Cardiac muscle cell (in vitro differentiated cells and primary cell): ENCODE data around the gene RBBP8NL. TPM values are rescaled to one million over a fixed set of nuclear protein-coding genes. Genes with fewer than 3 reads are reported as not detected.

Experiments used
- DNase-seq, 2 donors: peaks; one replicate each; pipeline versions ENCODE4 v3.0.0 to v3.0.0-alpha.2; 2010 to 2017; ENCODE audit warnings: low read depth in 1 of 2, low spot score in 1 of 2
- H3K27ac ChIP-seq: fragments of 200-600 bp; sonication (generic); 2 replicates; pipeline ENCODE4 v1.5.1; 2016
- H3K27me3 ChIP-seq: fragments of 200-600 bp; sonication (generic); 2 replicates; pipeline ENCODE4 v1.6.0; 2016; ENCODE audit warnings: control low read depth
- H3K36me3 ChIP-seq: fragments of 200-600 bp; sonication (generic); 2 replicates; pipeline ENCODE4 v1.5.1; 2016; ENCODE audit warnings: control low read depth
- H3K4me1 ChIP-seq: fragments of 200-600 bp; sonication (generic); 2 replicates; pipeline ENCODE4 v1.8.1; 2017; ENCODE audit warnings: low read depth, mild to moderate bottlenecking, mixed run types
- H3K4me3 ChIP-seq: fragments of 200-600 bp; sonication (generic); 2 replicates; pipeline ENCODE4 v1.5.1; 2016; ENCODE audit warnings: mild to moderate bottlenecking
- H3K9me3 ChIP-seq: fragments of 200-600 bp; sonication (generic); 2 replicates; pipeline ENCODE4 v1.5.1; 2017; ENCODE audit warnings: low read depth, mild to moderate bottlenecking, control low read depth
- CTCF ChIP-seq: IDR thresholded peaks from 2 replicates; pipeline ENCODE4 v1.5.1; 2012; ENCODE audit warnings: low read depth, mild to moderate bottlenecking, low read length
- polyA plus RNA-seq: library from polyadenylated mRNA; unstranded; fragments of >200 nt; fragmentation: Nextera tagmentation; extraction: Ambion mirVana; gene quantifications from 2 replicates; pipeline ENCODE4 v1.2.1, GENCODE V29; 2016
- total RNA-seq: library from RNA; depleted of rRNA; stranded (reverse); fragments of >200 nt; gene quantifications from 2 replicates; pipeline ENCODE4 v1.2.3, GENCODE V29; 2016

Gene RBBP8NL
- total and polyA plus RNA-seq, 2 experiments from 2014 or later, result not detected

DNA sequence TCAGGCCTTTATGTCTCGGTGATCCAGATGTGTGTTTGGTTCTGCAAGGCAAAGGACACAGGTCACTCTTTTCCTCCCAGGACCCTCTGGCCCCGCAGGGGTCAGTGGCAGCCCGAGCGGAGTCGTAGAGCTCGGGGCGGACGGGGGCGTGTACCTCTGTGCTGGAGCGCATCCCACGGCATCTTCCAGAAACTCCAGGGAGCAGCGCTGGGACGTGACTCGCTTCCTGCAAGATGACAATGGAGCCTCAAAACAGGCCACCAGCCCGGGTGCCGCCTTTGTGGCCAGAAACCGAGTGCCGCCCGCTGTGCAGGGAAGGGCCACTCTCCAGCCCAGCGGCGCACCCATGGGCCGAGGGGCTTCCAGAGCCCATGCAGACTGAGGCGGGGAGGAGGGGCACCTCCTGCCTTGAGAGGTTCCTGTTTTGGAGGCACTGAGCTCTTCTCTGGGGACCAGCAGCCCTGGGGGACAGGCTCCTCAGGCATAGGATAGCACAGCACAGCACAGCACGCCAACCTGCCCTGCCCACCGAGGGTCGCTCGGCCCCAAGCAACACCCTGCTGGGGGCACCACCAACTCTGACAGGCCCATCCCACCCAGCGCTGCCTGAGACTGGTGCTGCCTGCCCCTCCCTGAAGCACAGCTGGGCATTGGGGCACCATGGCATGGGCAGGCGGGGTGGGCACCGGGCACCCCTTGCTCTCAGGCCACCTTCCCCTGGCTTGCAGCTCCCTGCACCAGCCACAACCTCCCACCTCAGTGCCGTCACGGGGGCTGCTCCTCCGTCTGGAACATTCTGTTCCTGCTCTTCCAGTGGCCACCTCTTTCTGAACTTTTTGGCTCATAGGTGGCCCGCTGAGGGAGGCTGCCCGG lies 30.7 kb downstream of the RBBP8NL start:
- no peak for TF ChIP-seq CTCF
- Histone ChIP-seq H3K27ac (no peak overlapping the region), H3K36me3 (no peaks in the 10 kb centered on the region), H3K27me3 (no peaks in the 10 kb centered on the region), H3K9me3 (no peaks in the 10 kb centered on the region), H3K4me1 (no peaks in the 10 kb centered on the region), H3K4me3 (no peak overlapping the region)
- DNase-seq, result no peak

GRCh38 chr20:62395311-62396242 lies 31.8 kb downstream of the RBBP8NL start:
- no peak for DNase-seq
- no peak for TF ChIP-seq CTCF
- no peak overlapping the region for H3K27ac ChIP-seq
- no peaks in the 10 kb centered on the region for H3K27me3 ChIP-seq
- no peaks in the 10 kb centered on the region for H3K9me3 ChIP-seq
- no peaks in the 10 kb centered on the region for H3K4me1 ChIP-seq
- no peaks in the 10 kb centered on the region for H3K36me3 ChIP-seq
- no peak overlapping the region for H3K4me3 ChIP-seq

DNA sequence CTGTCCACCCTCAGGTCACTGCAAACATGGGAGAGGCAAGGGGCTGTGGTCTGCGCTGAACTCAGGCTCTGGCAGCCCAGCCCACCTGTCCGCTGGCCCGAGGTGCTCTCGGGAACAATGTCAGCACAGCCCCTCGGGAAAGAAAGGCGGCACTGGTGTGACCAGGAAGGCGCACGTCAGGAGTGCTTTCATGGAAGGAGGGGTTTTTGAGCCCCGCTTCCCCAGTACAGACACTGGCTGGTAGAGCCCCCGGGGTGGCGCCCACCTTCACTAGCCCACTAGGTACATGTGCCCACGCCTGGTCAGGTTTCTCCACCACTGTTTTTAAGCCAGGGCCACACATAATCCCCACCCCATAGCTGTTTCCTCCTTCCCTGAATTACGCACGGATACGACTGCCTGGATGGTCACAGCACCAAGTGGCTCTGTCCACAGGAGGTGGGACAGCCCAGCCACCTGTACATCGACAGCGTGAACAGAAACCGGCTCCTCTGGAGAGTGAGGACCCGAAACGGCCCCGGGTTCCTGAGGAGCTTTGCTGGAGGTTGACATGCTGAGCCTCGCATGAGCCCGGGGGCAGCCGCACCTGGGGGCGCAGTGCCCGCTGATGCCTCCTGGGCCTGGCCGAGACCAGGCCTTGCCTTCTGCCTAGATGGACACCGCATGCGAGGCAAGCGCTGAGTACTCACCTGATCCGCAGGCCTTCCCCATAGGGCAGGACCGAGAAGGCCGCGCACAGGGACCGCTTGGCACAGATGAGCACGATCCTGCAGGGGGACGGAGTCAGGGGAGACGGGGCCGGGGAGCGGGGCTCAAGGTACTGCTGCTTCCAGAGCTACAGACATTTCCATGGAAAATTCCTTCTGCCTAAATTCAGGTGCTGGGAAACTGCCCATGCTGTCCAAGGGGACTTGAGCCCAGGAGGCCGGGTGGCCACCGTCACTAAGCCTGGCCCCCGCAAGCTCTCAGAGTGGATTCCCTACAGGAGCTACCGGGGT lies 32.8 kb downstream of the RBBP8NL start:
- no peak for DNase-seq
- Histone ChIP-seq H3K4me3 (no peak overlapping the region), H3K9me3 (no peaks in the 10 kb centered on the region), H3K27me3 (no peaks in the 10 kb centered on the region), H3K27ac (no peak overlapping the region), H3K36me3 (no peaks in the 10 kb centered on the region), H3K4me1 (no peaks in the 10 kb centered on the region)
- TF ChIP-seq CTCF, result no peak

GRCh38 chr20:62393830-62394229 lies 33.5 kb downstream of the RBBP8NL start:
- no peak for DNase-seq
- Histone ChIP-seq H3K27me3 (no peaks in the 10 kb centered on the region), H3K36me3 (no peaks in the 10 kb centered on the region), H3K4me1 (no peaks in the 10 kb centered on the region), H3K4me3 (no peak overlapping the region), H3K27ac (no peak overlapping the region), H3K9me3 (no peaks in the 10 kb centered on the region)
- no peak for TF ChIP-seq CTCF

- Histone ChIP-seq H3K9me3 (no peaks in the 10 kb centered on the region), H3K4me3 (no peak overlapping the region), H3K27me3 (no peaks in the 10 kb centered on the region), H3K36me3 (no peaks in the 10 kb centered on the region), H3K27ac (no peak overlapping the region), H3K4me1 (no peaks in the 10 kb centered on the region)
- no peak for TF ChIP-seq CTCF
- DNase-seq, result no peak
These were observed 34.0 kb downstream of the RBBP8NL start for GRCh38 chr20:62393335-62393665.
